Stimulated activated naive CD8-positive, alpha-beta T cell treated with anti-CD3 and anti-CD28 coated beads, Interleukin-15, Interleukin-2, amounts not matched to agents 100 ng/mL and 50 ng/mL, for 24 hours (primary cell): ENCODE measurements around the gene CDH23.

Experiments
- H3K27ac Mint-ChIP-seq: one replicate; pipeline ENCODE4 v1.8.0; 2021; ENCODE audit warnings: mild to moderate bottlenecking, mixed read lengths
- H3K27me3 Mint-ChIP-seq: one replicate; pipeline ENCODE4 v1.8.0; 2021; ENCODE audit warnings: mixed read lengths
- H3K36me3 Mint-ChIP-seq: one replicate; pipeline ENCODE4 v1.8.0; 2021; ENCODE audit warnings: low read depth, mixed read lengths
- H3K4me1 Mint-ChIP-seq: one replicate; pipeline ENCODE4 v1.8.0; 2021; ENCODE audit warnings: low read depth, mixed read lengths
- H3K4me3 Mint-ChIP-seq: one replicate; pipeline ENCODE4 v1.8.0; 2021; ENCODE audit warnings: mild to moderate bottlenecking, mixed read lengths
- H3K9me3 Mint-ChIP-seq: one replicate; pipeline ENCODE4 v1.8.0; 2021; ENCODE audit warnings: mixed read lengths

Gene CDH23

DNA sequence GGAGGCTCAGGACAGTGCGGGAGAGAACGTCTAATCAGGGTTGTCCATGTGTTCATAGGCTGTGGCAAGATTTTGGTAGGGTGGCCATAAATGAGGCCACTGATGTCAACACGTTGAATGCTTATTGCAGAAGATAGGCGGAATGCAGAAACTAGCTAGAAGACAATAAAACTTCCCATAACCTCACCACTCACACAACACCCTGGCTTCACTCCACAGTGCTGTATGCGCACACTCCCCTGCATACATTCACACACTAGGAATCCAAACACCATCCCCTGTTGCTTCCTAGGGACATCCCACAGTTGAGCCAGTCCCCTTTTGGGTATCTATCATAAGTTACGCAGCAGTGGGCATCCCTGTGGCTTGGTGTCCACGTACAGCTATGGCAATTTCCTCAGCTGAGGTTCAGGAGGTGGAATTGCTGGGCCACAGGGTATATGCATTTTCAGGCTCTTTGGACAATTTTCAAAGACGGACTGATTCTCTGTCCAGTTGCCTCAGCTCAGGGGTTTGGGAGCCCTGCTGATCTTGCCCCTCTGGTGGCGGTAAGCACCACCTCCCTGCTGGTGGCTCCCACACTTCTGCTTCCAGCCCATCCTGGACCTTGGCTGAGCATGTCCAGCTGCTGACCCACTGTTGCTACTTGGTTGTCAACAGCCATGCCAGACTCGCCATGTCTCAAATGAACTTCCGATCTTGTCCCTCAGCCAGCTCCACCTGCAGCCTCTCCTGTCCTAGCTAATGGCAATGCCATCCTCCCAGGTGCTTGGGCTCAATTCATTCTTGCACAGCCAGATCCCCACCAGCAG lies 36.4 kb downstream of the CDH23 start:
- H3K36me3 Mint-ChIP-seq: no peaks in the 10 kb centered on the region
- H3K27me3 Mint-ChIP-seq: peaks cover 10% of the 10 kb centered on the region
- no peaks in the 10 kb centered on the region for H3K4me1 Mint-ChIP-seq
- H3K4me3 Mint-ChIP-seq: no peak overlapping the region
- no peaks in the 10 kb centered on the region for H3K9me3 Mint-ChIP-seq
- no peak overlapping the region for H3K27ac Mint-ChIP-seq

GRCh38 chr10:71433768-71434744 lies 37.3 kb downstream of the CDH23 start:
- peak overlapping the region; percentile 23 for H3K27ac Mint-ChIP-seq
- H3K9me3 Mint-ChIP-seq: no peaks in the 10 kb centered on the region
- H3K4me3 Mint-ChIP-seq: no peak overlapping the region
- H3K36me3 Mint-ChIP-seq: no peaks in the 10 kb centered on the region
- peaks cover 10% of the 10 kb centered on the region for H3K27me3 Mint-ChIP-seq
- no peaks in the 10 kb centered on the region for H3K4me1 Mint-ChIP-seq

GRCh38 chr10:71434760-71435394 lies 38.2 kb downstream of the CDH23 start:
- Mint-ChIP-seq H3K4me1 (no peaks in the 10 kb centered on the region), H3K27ac (no peak overlapping the region), H3K4me3 (no peak overlapping the region), H3K9me3 (no peaks in the 10 kb centered on the region), H3K36me3 (no peaks in the 10 kb centered on the region), H3K27me3 (peaks cover 4% of the 10 kb centered on the region)

- Mint-ChIP-seq H3K27ac (no peak overlapping the region), H3K9me3 (no peaks in the 10 kb centered on the region), H3K4me1 (no peaks in the 10 kb centered on the region), H3K27me3 (peaks cover 4% of the 10 kb centered on the region), H3K4me3 (no peak overlapping the region), H3K36me3 (no peaks in the 10 kb centered on the region)
Measured at GRCh38 chr10:71435571-71436267, 39.0 kb downstream of the CDH23 start.

- Mint-ChIP-seq H3K4me3 (no peak overlapping the region), H3K36me3 (no peaks in the 10 kb centered on the region), H3K4me1 (no peaks in the 10 kb centered on the region), H3K27me3 (peaks cover 4% of the 10 kb centered on the region), H3K27ac (no peak overlapping the region), H3K9me3 (no peaks in the 10 kb centered on the region)
Measured at GRCh38 chr10:71436268-71437125, 39.8 kb downstream of the CDH23 start.

- Mint-ChIP-seq H3K27ac (no peak overlapping the region), H3K36me3 (no peaks in the 10 kb centered on the region), H3K9me3 (no peaks in the 10 kb centered on the region), H3K4me3 (no peak overlapping the region), H3K27me3 (no peaks in the 10 kb centered on the region), H3K4me1 (no peaks in the 10 kb centered on the region)
Measured at GRCh38 chr10:71437537-71438092, 40.9 kb downstream of the CDH23 start.

DNA sequence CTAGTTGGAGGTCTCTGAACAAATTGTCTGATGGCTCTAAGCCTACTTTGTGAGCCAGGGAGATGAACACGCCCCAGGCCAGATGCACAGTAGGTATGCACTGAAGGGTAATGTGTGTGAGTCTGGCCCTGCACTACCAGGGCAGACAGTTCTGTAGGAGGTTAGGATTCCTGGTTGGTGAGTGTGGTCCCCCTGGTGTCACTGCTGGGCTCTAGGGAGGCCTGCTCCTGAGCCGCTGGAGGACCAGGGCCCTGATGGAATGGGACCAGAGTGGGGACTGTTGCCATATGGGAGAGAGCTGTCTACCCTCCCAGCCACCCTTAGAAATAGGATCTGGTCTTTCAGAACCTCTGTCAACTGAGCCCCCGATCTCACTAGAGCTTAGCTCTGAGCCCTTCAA lies 42.0 kb downstream of the CDH23 start:
- no peaks in the 10 kb centered on the region for H3K27me3 Mint-ChIP-seq
- H3K4me3 Mint-ChIP-seq: no peak overlapping the region
- H3K27ac Mint-ChIP-seq: no peak overlapping the region
- no peaks in the 10 kb centered on the region for H3K4me1 Mint-ChIP-seq
- no peaks in the 10 kb centered on the region for H3K9me3 Mint-ChIP-seq
- no peaks in the 10 kb centered on the region for H3K36me3 Mint-ChIP-seq

DNA sequence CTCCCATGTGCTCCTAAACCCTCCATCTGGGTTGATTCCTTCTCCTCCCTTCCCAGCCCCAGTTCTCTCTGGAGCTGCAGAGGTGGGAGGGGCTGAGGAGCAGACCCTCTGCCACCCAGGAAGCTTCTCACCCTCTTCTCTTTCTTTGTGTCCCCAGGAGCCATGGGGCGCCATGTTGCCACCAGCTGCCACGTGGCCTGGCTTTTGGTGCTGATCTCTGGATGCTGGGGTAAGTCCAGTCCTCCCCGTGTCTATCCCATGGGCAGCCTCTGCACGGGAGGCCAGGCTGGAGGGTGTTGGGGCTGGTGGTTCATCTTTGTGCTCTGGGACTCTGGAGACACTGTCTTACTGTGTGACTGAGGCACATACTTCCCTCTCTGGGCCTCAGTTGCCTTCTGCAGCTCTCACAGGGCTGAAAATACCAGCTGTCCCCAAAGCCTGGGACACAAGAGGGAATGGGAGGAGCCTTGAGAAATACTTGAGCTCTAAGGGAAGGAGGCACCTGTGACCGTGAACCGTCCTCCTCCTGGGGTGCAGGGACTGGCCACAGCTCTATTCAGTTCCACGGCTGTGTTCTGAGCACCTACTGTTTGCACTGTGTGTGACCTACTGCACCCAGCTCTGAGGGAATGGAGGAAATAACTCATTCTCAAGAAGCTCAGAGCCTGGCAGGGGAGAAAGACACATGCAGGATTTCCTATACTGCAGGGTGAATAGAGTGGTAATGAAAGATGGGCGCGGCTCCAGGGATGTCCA lies 43.1 kb downstream of the CDH23 start:
- no peak overlapping the region for H3K27ac Mint-ChIP-seq
- no peaks in the 10 kb centered on the region for H3K36me3 Mint-ChIP-seq
- no peaks in the 10 kb centered on the region for H3K9me3 Mint-ChIP-seq
- H3K27me3 Mint-ChIP-seq: no peaks in the 10 kb centered on the region
- no peaks in the 10 kb centered on the region for H3K4me1 Mint-ChIP-seq
- H3K4me3 Mint-ChIP-seq: no peak overlapping the region

DNA sequence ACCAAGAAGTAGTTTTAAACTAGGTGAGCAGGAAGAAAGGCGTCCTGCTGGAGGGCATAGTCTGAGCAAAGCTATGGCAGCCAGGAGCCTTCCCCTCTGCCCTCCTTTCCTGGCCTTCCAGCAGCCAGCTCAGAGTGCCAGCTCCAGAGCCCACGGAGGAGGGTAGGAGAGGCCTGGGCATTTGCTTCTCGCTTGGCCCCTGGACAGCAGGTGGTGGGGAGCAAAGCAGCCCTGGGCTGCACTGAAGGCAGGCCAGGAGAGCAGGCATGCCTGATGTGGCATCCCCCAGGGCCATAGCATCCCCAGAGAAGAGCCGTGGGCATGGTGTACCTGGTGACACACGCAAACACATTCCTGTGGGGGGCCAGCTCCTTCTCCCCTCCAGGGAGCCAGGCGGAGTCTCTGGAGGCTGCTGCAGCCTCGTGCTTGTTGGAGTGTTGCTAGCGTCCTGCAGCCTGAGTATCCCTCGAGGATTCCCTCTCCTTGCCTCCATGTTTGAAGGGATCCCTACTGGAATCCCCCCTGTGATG lies 43.9 kb downstream of the CDH23 start:
- H3K36me3 Mint-ChIP-seq: no peaks in the 10 kb centered on the region
- no peaks in the 10 kb centered on the region for H3K9me3 Mint-ChIP-seq
- no peaks in the 10 kb centered on the region for H3K4me1 Mint-ChIP-seq
- H3K4me3 Mint-ChIP-seq: no peak overlapping the region
- H3K27me3 Mint-ChIP-seq: no peaks in the 10 kb centered on the region
- H3K27ac Mint-ChIP-seq: no peak overlapping the region

- Mint-ChIP-seq H3K4me1 (no peaks in the 10 kb centered on the region), H3K27ac (no peak overlapping the region), H3K27me3 (no peaks in the 10 kb centered on the region), H3K9me3 (no peaks in the 10 kb centered on the region), H3K36me3 (no peaks in the 10 kb centered on the region), H3K4me3 (no peak overlapping the region)
Measured at GRCh38 chr10:71442000-71442399, 45.3 kb downstream of the CDH23 start.

DNA sequence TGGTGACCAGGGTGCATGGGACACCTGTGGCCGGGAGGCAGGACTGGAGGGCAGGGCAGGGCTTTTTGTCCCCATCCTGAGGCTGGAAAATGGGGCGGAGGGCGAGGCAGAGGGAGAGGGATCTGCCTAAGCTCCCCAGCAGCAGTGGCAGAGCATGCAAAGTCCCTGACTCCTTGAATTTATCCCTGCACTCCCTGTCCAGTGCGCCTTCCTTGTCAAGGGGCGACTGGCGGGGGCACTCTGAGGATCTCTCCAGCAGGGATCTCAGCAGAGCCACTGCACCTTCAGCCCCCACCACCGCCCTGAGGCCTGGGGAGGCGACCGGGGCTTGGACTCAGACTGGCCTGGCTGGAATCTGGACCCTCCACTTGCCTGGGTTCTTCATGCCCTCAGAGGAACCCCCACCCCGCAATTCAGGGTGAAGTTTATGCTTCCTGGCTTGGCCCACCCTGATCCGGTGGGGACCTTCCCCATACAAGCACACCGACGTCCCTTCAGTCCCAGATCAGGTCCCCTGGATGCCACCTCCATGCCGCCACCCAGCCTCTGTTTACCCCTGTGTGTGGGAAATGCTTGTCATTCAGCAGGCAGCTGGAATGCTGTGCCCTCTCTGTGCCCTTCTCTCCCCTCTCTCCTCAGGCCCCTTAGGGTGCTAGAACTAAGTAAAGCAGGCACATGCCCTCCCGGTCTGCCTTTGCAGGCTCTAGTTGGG lies 46.3 kb downstream of the CDH23 start:
- H3K4me1 Mint-ChIP-seq: no peaks in the 10 kb centered on the region
- H3K36me3 Mint-ChIP-seq: no peaks in the 10 kb centered on the region
- no peak overlapping the region for H3K27ac Mint-ChIP-seq
- H3K27me3 Mint-ChIP-seq: no peaks in the 10 kb centered on the region
- no peak overlapping the region for H3K4me3 Mint-ChIP-seq
- H3K9me3 Mint-ChIP-seq: no peaks in the 10 kb centered on the region

DNA sequence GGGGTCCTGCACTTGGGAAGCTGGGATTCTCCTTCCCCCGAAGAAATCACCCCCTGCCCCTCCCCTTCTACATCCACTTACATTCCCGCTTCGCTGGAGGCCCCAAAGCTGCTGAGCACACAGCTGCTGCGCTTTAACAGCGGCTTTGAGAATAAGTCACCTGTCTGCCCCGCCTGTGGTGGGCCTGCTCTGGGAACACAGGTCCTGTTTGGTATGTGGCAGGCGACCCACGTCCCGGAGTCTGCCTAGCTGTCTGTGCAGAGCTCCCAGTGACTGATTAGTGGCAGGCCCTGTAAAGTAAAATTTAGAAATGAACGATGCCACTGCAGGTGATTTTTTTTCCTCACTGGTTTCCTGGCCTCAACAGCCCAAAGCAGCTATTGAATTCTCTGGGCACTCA lies 47.0 kb downstream of the CDH23 start:
- Mint-ChIP-seq H3K27me3 (no peaks in the 10 kb centered on the region), H3K4me3 (no peak overlapping the region), H3K27ac (no peak overlapping the region), H3K4me1 (no peaks in the 10 kb centered on the region), H3K9me3 (no peaks in the 10 kb centered on the region), H3K36me3 (no peaks in the 10 kb centered on the region)
